Measurements from ENCODE around the gene OR8D4. TPM values are rescaled to one million over a fixed set of nuclear protein-coding genes. Genes with fewer than 3 reads are reported as not detected.

Gene OR8D4
- total RNA-seq, 2 experiments from 2014 or later, result not detected

GRCh38 chr11:123920943-123921342, 19.0 kb downstream of the OR8D4 start:
- intact Hi-C loops (cut with micrococcal nuclease), result no loop called here
- no peak overlapping the region for H3K27ac Mint-ChIP-seq
- no peaks in the 10 kb centered on the region for H3K9me3 Mint-ChIP-seq
- H3K4me1 Mint-ChIP-seq (ENCODE audit: low read depth), result no peaks in the 10 kb centered on the region
- CTCF ChIA-PET, result no interaction called here
- DNase-seq, result no peak
- no peaks in the 10 kb centered on the region for H3K27me3 Mint-ChIP-seq (ENCODE audit: low read depth)
- no peaks in the 10 kb centered on the region for H3K36me3 Mint-ChIP-seq (ENCODE audit: low read depth)
- no peak overlapping the region for H3K4me3 Mint-ChIP-seq

DNA sequence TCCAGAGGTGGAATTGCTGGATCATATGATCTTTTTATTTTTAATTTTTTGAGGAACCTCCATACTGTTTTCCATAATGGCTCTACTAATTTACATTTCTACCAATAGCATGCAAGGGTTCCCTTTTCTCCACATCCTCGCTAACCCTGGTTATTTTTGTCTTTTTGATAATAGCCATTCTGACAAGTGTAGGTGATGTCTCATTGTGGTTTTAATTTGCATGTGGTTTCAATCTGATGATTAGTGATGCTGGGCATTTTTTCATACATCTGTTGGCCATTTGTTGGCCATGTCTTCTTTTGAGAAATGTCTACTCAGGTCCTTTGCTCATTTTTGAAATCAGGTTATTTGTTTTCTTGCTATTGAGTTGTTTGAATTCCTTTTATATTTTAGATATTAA, 22.1 kb downstream of the OR8D4 start:
- Mint-ChIP-seq H3K9me3 (no peaks in the 10 kb centered on the region), H3K27ac (no peak overlapping the region), H3K4me1 (ENCODE audit: low read depth) (no peaks in the 10 kb centered on the region), H3K36me3 (ENCODE audit: low read depth) (no peaks in the 10 kb centered on the region), H3K4me3 (no peak overlapping the region), H3K27me3 (ENCODE audit: low read depth) (peaks cover 1% of the 10 kb centered on the region)
- intact Hi-C loops (cut with micrococcal nuclease), result no loop called here
- no peak for DNase-seq
- CTCF ChIA-PET, result no interaction called here

DNA sequence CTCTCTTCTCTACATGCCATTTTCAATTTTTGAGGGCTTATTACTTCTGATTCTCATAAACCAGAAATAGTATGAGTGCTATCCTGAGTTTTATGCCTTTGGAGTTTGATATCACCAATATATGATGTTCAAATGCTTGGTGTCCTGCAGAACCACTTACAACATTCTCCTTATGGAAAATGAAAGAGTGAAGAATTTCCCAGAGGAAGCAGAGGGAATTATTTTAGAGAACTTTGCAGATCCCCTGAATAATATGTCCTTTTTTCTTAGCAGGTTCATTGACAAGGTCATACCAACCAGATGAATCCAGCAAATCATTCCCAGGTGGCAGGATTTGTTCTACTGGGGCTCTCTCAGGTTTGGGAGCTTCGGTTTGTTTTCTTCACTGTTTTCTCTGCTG, 37.4 kb downstream of the OR8D4 start, which contains the start of gene OR4D5:
OR4D5 (plus strand) TSS at position 301 of the 400 bp plus-strand sequence; CDS start at position 301, 0 bp downstream.
- CTCF ChIA-PET, result no interaction called here
- no peak for DNase-seq
- H3K4me3 Mint-ChIP-seq, result no peak within 1 kb of the TSS
- no peaks in the 10 kb centered on the region for H3K4me1 Mint-ChIP-seq (ENCODE audit: low read depth)
- H3K27me3 Mint-ChIP-seq (ENCODE audit: low read depth), result peaks cover 12% of the 10 kb centered on the region
- H3K36me3 Mint-ChIP-seq (ENCODE audit: low read depth), result no peaks in the 10 kb centered on the region
- no peaks in the 10 kb centered on the region for H3K9me3 Mint-ChIP-seq
- no peak within 1 kb of the TSS for H3K27ac Mint-ChIP-seq
- intact Hi-C loops (cut with micrococcal nuclease), result no loop called here

DNA sequence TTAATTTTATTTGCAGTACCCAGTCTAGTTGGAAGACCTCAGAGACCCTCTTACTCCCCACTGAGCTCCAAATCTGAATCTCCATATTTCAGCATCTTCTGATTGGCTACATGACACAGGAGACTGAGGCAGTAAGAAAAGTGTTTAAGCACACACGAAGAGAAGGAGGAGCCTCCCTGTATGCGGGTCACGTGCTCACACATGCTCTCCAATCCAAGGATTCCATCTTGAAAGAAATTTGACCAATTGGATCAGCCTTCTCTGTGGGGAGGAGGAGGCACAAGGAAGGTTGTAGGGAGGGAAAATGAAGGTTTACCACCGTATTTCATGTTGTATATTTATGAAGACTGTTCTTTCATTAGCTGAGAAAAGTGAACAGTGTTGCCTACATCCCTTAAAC, 40.4 kb downstream of the OR8D4 start:
- CTCF ChIA-PET, result no interaction called here
- Mint-ChIP-seq H3K27me3 (ENCODE audit: low read depth) (peaks cover 15% of the 10 kb centered on the region), H3K9me3 (no peaks in the 10 kb centered on the region), H3K4me1 (ENCODE audit: low read depth) (no peaks in the 10 kb centered on the region), H3K36me3 (ENCODE audit: low read depth) (no peaks in the 10 kb centered on the region), H3K4me3 (no peak overlapping the region), H3K27ac (no peak overlapping the region)
- DNase-seq, result no peak
- intact Hi-C loops (cut with micrococcal nuclease), result no loop called here

- Mint-ChIP-seq H3K36me3 (ENCODE audit: low read depth) (no peaks in the 10 kb centered on the region), H3K27me3 (ENCODE audit: low read depth) (peaks cover 15% of the 10 kb centered on the region), H3K4me1 (ENCODE audit: low read depth) (no peaks in the 10 kb centered on the region), H3K9me3 (no peaks in the 10 kb centered on the region), H3K4me3 (no peak within 1 kb of the TSS), H3K27ac (no peak within 1 kb of the TSS)
- no peak for DNase-seq
- intact Hi-C loops (cut with micrococcal nuclease), result no loop called here
- CTCF ChIA-PET, result no interaction called here
Observed at GRCh38 chr11:123943738-123944137, 41.8 kb downstream of the OR8D4 start, which contains the start of gene OR6T1. Gene OR6T1 (minus strand): TSS chr11:123943838. CDS start chr11:123943838, 0 bp downstream.

DNA sequence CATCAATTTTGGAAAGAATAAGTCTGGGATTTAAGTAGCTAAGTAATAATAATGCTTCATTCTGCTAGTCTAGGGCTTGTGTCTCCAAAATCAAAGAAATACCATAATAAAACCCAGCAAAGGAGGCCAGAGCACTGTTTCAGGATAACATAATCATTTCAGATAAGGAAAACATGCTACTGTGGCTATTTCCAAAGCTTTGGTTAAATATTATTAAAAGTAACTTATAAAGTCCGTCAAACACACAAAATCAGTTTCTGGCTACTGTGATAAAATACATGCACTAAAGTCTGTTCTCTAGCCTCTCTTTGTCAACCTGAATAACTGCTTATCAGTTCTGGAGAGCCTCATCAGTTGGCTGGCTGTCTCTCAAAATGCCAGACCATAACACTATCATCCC, 43.2 kb downstream of the OR8D4 start:
- intact Hi-C loops (cut with micrococcal nuclease), result no loop called here

DNA sequence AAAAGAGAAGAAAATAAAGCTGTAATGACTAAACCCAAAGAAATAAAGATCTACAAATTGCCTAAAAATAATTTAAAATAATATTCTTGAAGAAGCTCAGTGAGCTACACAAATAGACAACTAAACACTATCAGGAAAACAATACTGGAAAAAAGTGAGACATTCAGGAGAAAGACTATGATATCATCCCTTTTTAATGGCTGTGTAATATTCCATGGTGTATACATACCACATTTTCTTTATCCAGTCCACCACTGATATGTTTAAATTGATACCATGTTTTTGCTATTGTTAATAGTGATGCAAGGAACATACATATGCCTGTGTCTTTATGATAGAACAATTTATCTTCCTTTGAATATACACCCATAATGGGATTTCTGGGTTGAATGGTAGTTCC, 54.8 kb downstream of the OR8D4 start:
- CTCF ChIA-PET, result no interaction called here
- Mint-ChIP-seq H3K4me3 (no peak overlapping the region), H3K27ac (no peak overlapping the region), H3K36me3 (ENCODE audit: low read depth) (no peaks in the 10 kb centered on the region), H3K27me3 (ENCODE audit: low read depth) (peaks cover 7% of the 10 kb centered on the region), H3K4me1 (ENCODE audit: low read depth) (no peaks in the 10 kb centered on the region), H3K9me3 (peaks cover 6% of the 10 kb centered on the region)
- intact Hi-C loops (cut with micrococcal nuclease), result no loop called here
- DNase-seq, result no peak

More for the DNA sequence above, 43.2 kb downstream of the OR8D4 start:
- Mint-ChIP-seq H3K27me3 (ENCODE audit: low read depth) (peaks cover 11% of the 10 kb centered on the region), H3K4me1 (ENCODE audit: low read depth) (no peaks in the 10 kb centered on the region), H3K4me3 (no peak overlapping the region), H3K9me3 (no peaks in the 10 kb centered on the region), H3K27ac (no peak overlapping the region), H3K36me3 (ENCODE audit: low read depth) (no peaks in the 10 kb centered on the region)
- DNase-seq, result no peak
- CTCF ChIA-PET, result no interaction called here

Other genes starting within 250 kb of the OR8D4 start
- not detected for gene SCN3B, start 247.5 kb upstream of the OR8D4 start, total RNA-seq
- 1 to 10 TPM; 5.9 to 6.4 TPM for gene ZNF202, start 160.5 kb upstream of the OR8D4 start, total RNA-seq
- gene OR6X1, start 147.6 kb upstream of the OR8D4 start, total RNA-seq, result not detected
- not detected for gene OR6M1, start 95.8 kb upstream of the OR8D4 start, total RNA-seq
- gene TMEM225, start 16.5 kb upstream of the OR8D4 start, total RNA-seq, result not detected
- gene OR4D5, start 37.5 kb downstream of the OR8D4 start, total RNA-seq, result not detected
- gene OR6T1, start 41.7 kb downstream of the OR8D4 start, total RNA-seq, result not detected
- not detected for gene OR10S1, start 75.6 kb downstream of the OR8D4 start, total RNA-seq
- gene OR10G6, start 93.0 kb downstream of the OR8D4 start, total RNA-seq, result not detected
- not detected for gene OR10G4, start 110.8 kb downstream of the OR8D4 start, total RNA-seq
- not detected for gene OR10G9, start 120.8 kb downstream of the OR8D4 start, total RNA-seq
- not detected for gene OR10G8, start 124.6 kb downstream of the OR8D4 start, total RNA-seq
- not detected for gene OR10G7, start 139.2 kb downstream of the OR8D4 start, total RNA-seq
- 10 to 100 TPM in 1 of 2 experiments, 1 to 10 TPM in 1; 9.7 to 11.4 TPM for gene VWA5A, start 213.3 kb downstream of the OR8D4 start, total RNA-seq